ENCODE measurements around the gene GALR1.

- TF ChIP-seq CTCF (IDR thresholded peaks at IDR 0.05 in 8 of 11, conservative IDR thresholded peaks at IDR 0.05 in 3 of 11), result no peak
- no peak for TF ChIP-seq POLR2A (IDR thresholded peaks at IDR 0.05)
- no peak for TF ChIP-seq POLR2AphosphoS5 (IDR thresholded peaks at IDR 0.05)
These were observed 48.5 kb downstream of the GALR1 start for GRCh38 chr18:77298172-77298571.

All from spleen (tissue), 7 donors.